Body of pancreas (tissue), 4 donors: ENCODE measurements around the gene AKT1. TPM values are rescaled to one million over a fixed set of nuclear protein-coding genes. Genes with fewer than 3 reads are reported as not detected.
A peak's percentile ranks its signal among the peaks of the same experiment; 100 is the strongest.

Experiments used
- ATAC-seq: fragments of 150-250 bp; one replicate; pipeline ENCODE4 v1.9.1; 2016
- DNase-seq, 4 donors: peaks; one replicate each; pipeline ENCODE4 v3.0.0-alpha.2; 2019
- H3K27ac ChIP-seq, 4 donors: fragments of 200-600 bp; sonication (generic); 1 replicate in 3 of 4; 2 replicates in 1 of 4; pipeline versions ENCODE4 v1.5.1 to v1.6.1; 2016 to 2019; ENCODE audit warnings: mild to moderate bottlenecking in 1 of 4, mixed read lengths in 1 of 4, moderate library complexity in 1 of 4
- H3K27me3 ChIP-seq, 2 donors: fragments of 200-600 bp; sonication (generic); one replicate each; pipeline ENCODE4 v1.6.0; 2016; ENCODE audit warnings: mild to moderate bottlenecking in 1 of 2
- H3K36me3 ChIP-seq, 2 donors: fragments of 200-600 bp; sonication (generic); replicated peaks in 1 of 2; 2 replicates each; pipeline ENCODE4 v1.5.1; 2016; ENCODE audit warnings: low read depth in 2 of 2; ENCODE audit not compliant: insufficient read depth in 1 of 2
- H3K4me1 ChIP-seq: fragments of 200-600 bp; sonication (generic); one replicate; pipeline ENCODE4 v1.6.0; 2016
- H3K4me3 ChIP-seq, 2 donors: fragments of 200-600 bp; sonication (generic); 1 replicate in 1 of 2; 2 replicates in 1 of 2; pipeline ENCODE4 v1.5.1; 2016 to 2019
- H3K9me3 ChIP-seq, 3 donors: fragments of 200-600 bp; sonication (generic); 1 replicate in 2 of 3; 2 replicates in 1 of 3; pipeline ENCODE4 v1.5.1; 2016
- CTCF ChIP-seq, 7 experiments: fragments of 450-650 bp in 4 of 7; fragments of 200-600 bp in 3 of 7; sonication (generic) in 3 of 7; IDR thresholded peaks; one replicate each; pipeline ENCODE4 v1.5.1; 2016 to 2019; ENCODE audit warnings: antibody characterized with exemption in 7 of 7
- POLR2A ChIP-seq, 3 donors: fragments of 450-650 bp; IDR thresholded peaks; one replicate each; pipeline ENCODE4 v1.6.1; 2016; ENCODE audit warnings: antibody characterized with exemption in 3 of 3, mild to moderate bottlenecking in 2 of 3
- WGBS, 2 donors: methylation state at CpG; one replicate each; pipeline ENCODE4 v1.1.5; 2017; 5-methylcytosine and 5-hydroxymethylcytosine counted together
- intact Hi-C: fragments of 100-400 bp; cut with DNase I; formaldehyde crosslinking; loops from one replicate; pipeline ENCODE4 v1.15.1; 2023
- total RNA-seq, 2 donors: library from RNA; depleted of rRNA; stranded (reverse); fragments of >200 nt; gene quantifications; one replicate each; pipeline ENCODE4 v1.1.0, GENCODE V29; 2016

Gene AKT1
- total RNA-seq, 2 donors from 2014 or later = 74.2 to 151 TPM

GRCh38 chr14:104826861-104827176, 31.3 kb upstream of the AKT1 start:
- ATAC-seq = no peak
- intact Hi-C loops = no loop called here
- Histone ChIP-seq H3K4me3 (peak overlapping the region; percentile 1 to 4), H3K9me3 (no peaks in the 10 kb centered on the region), H3K27ac (peak overlapping the region in 3 of 4 donors; percentile 4 to 38 (median 32)), H3K4me1 (peaks cover 17% of the 10 kb centered on the region), H3K27me3 (no peaks in the 10 kb centered on the region), H3K36me3 (no peaks in the 10 kb centered on the region)
- TF ChIP-seq POLR2A (IDR thresholded peaks at IDR 0.05) = no peak
- TF ChIP-seq CTCF (IDR thresholded peaks at IDR 0.05) = no peak
- no peak for DNase-seq
- WGBS, 2 donors = 1 to 5% methylated on average over 14 of the region's 27 CpGs

GRCh38 chr14:104826189-104826860, 30.8 kb upstream of the AKT1 start:
- Histone ChIP-seq H3K4me1 (peaks cover 17% of the 10 kb centered on the region), H3K27ac (peak overlapping the region in 2 of 4 donors; percentile 33), H3K27me3 (no peaks in the 10 kb centered on the region), H3K4me3 (peak overlapping the region; percentile 15 to 48), H3K9me3 (no peaks in the 10 kb centered on the region), H3K36me3 (no peaks in the 10 kb centered on the region)
- intact Hi-C loops = no loop called here
- ATAC-seq (peak; percentile 94), DNase-seq (peak; percentile 88 to 94 (median 90))
- TF ChIP-seq CTCF (IDR thresholded peaks at IDR 0.05) (peak; percentile 52 to 97 (median 82)), POLR2A (IDR thresholded peaks at IDR 0.05) (no peak)
- 3% methylated on average over 12 to 16 of the region's 54 CpGs for WGBS, 2 donors

GRCh38 chr14:104824353-104824997, 28.9 kb upstream of the AKT1 start:
- ATAC-seq (no peak), DNase-seq (no peak)
- Histone ChIP-seq H3K27me3 (no peaks in the 10 kb centered on the region), H3K4me1 (peaks cover 17% of the 10 kb centered on the region), H3K4me3 (no peak overlapping the region), H3K9me3 (no peaks in the 10 kb centered on the region), H3K27ac (no peak overlapping the region), H3K36me3 (no peaks in the 10 kb centered on the region)
- no peak for TF ChIP-seq CTCF (IDR thresholded peaks at IDR 0.05)
- intact Hi-C loops = loop anchor here (5.0 kb wide), 1 partner anchor 52 kb away; no protein-coding TSS in a partner anchor
- 90 to 99% methylated on average over 2 of the region's 2 CpGs for WGBS, 2 donors

GRCh38 chr14:104822821-104823615, 27.5 kb upstream of the AKT1 start:
- H3K4me1 ChIP-seq = peaks cover 17% of the 10 kb centered on the region
- H3K27me3 ChIP-seq = no peaks in the 10 kb centered on the region
- no peaks in the 10 kb centered on the region for H3K36me3 ChIP-seq
- no peaks in the 10 kb centered on the region for H3K9me3 ChIP-seq
- WGBS, 2 donors = 76 to 85% methylated on average over 12 to 22 of the region's 22 CpGs
- DNase-seq (no peak), ATAC-seq (no peak)
- no peak overlapping the region for H3K4me3 ChIP-seq
- TF ChIP-seq POLR2A (IDR thresholded peaks at IDR 0.05) = no peak
- no peak for TF ChIP-seq CTCF (IDR thresholded peaks at IDR 0.05)
- intact Hi-C loops = loop anchor here (5.0 kb wide), 1 partner anchor 51 kb away; no protein-coding TSS in a partner anchor
- no peak overlapping the region for H3K27ac ChIP-seq
